Thoracic aorta (tissue), 2 donors: ENCODE results near the gene CCDC38. TPM values are rescaled to one million over a fixed set of nuclear protein-coding genes. Genes with fewer than 3 reads are reported as not detected.

Source experiments
- ATAC-seq: fragments of 150-250 bp; one replicate; pipeline ENCODE4 v1.8.0; 2017; ENCODE audit warnings: low read depth; ENCODE audit not compliant: insufficient number of reproducible peaks, low FRiP score
- DNase-seq: peaks from one replicate; pipeline ENCODE4 v3.0.0-alpha.2; 2020; ENCODE audit warnings: low spot score
- H3K27ac ChIP-seq, 2 donors: fragments of 200-600 bp; sonication (generic); 1 replicate in 1 of 2; 2 replicates in 1 of 2; pipeline ENCODE4 v1.5.1; 2016; ENCODE audit warnings: mild to moderate bottlenecking in 2 of 2, moderate library complexity in 2 of 2
- H3K27me3 ChIP-seq: fragments of 200-600 bp; sonication (generic); replicated peaks from 2 replicates; pipeline ENCODE4 v1.6.0; 2016; ENCODE audit warnings: mild to moderate bottlenecking; ENCODE audit not compliant: insufficient read depth
- H3K36me3 ChIP-seq: fragments of 200-600 bp; sonication (generic); one replicate; pipeline ENCODE4 v1.5.1; 2016
- H3K4me1 ChIP-seq, 2 donors: fragments of 200-600 bp; sonication (generic); 1 replicate in 1 of 2; 2 replicates in 1 of 2; pipeline versions ENCODE4 v1.5.1 to v1.6.0; 2016; ENCODE audit warnings: low read depth in 2 of 2, mild to moderate bottlenecking in 1 of 2; ENCODE audit not compliant: control insufficient read depth in 1 of 2
- H3K4me3 ChIP-seq: fragments of 200-600 bp; sonication (generic); 2 replicates; pipeline ENCODE4 v1.5.1; 2016; ENCODE audit warnings: mild to moderate bottlenecking
- H3K9me3 ChIP-seq: fragments of 200-600 bp; sonication (generic); 2 replicates; pipeline ENCODE4 v1.5.1; 2016
- total RNA-seq, 2 donors: library from RNA; depleted of rRNA; stranded (reverse); fragments of >200 nt; gene quantifications; one replicate each; pipeline versions ENCODE4 v1.1.0 to v1.2.3, GENCODE V29; 2016
- TF ChIP-seq, protein P1 (sequence below): fragments of 200-600 bp; sonication (generic); IDR thresholded peaks from one replicate; pipeline ENCODE4 v1.5.1; 2019; ENCODE audit warnings: antibody characterized with exemption

The CCDC38 gene
- total RNA-seq, 2 donors from 2014 or later: not detected

DNA sequence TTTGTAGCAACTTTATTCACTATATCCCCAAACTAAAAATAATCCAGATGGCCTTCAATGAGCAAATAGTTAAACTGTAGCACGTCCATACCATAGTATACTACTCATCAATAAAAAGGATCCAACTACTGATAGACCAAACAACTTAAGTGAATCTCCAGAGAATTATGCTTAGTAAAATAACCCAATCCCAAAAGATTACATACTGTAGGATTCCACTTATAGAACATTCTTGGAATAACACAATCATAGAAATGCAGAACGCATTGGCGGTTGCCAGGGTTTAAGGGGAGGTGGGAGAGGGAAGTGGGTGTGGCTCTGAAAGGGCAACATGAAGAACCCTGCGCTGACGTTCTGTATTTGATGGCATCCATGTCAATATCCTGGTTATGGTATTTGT lies 55.1 kb downstream of the CCDC38 start:
- ATAC-seq: no peak
- no peaks in the 10 kb centered on the region for H3K9me3 ChIP-seq

GRCh38 chr12:95884998-95885397 lies 57.4 kb downstream of the CCDC38 start:
- H3K4me3 ChIP-seq: no peak overlapping the region
- H3K27me3 ChIP-seq: no peaks in the 10 kb centered on the region
- no peak for DNase-seq
- no peaks in the 10 kb centered on the region for H3K9me3 ChIP-seq
- no peaks in the 10 kb centered on the region for H3K4me1 ChIP-seq
- ATAC-seq: no peak
- TF ChIP-seq, protein P1, sequence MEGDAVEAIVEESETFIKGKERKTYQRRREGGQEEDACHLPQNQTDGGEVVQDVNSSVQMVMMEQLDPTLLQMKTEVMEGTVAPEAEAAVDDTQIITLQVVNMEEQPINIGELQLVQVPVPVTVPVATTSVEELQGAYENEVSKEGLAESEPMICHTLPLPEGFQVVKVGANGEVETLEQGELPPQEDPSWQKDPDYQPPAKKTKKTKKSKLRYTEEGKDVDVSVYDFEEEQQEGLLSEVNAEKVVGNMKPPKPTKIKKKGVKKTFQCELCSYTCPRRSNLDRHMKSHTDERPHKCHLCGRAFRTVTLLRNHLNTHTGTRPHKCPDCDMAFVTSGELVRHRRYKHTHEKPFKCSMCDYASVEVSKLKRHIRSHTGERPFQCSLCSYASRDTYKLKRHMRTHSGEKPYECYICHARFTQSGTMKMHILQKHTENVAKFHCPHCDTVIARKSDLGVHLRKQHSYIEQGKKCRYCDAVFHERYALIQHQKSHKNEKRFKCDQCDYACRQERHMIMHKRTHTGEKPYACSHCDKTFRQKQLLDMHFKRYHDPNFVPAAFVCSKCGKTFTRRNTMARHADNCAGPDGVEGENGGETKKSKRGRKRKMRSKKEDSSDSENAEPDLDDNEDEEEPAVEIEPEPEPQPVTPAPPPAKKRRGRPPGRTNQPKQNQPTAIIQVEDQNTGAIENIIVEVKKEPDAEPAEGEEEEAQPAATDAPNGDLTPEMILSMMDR: no peak
- H3K36me3 ChIP-seq: no peaks in the 10 kb centered on the region
- H3K27ac ChIP-seq: no peak overlapping the region

More for the DNA sequence above, 55.1 kb downstream of the CCDC38 start:
- no peak for DNase-seq
- Histone ChIP-seq H3K27ac (no peak overlapping the region), H3K27me3 (no peaks in the 10 kb centered on the region), H3K36me3 (no peaks in the 10 kb centered on the region), H3K4me3 (no peak overlapping the region), H3K4me1 (no peaks in the 10 kb centered on the region)
- TF ChIP-seq, protein P1: no peak

GRCh38 chr12:95882873-95883272 lies 59.5 kb downstream of the CCDC38 start:
- H3K27me3 ChIP-seq: no peaks in the 10 kb centered on the region
- no peaks in the 10 kb centered on the region for H3K36me3 ChIP-seq
- DNase-seq (no peak), ATAC-seq (no peak)
- TF ChIP-seq, protein P1: no peak
- H3K27ac ChIP-seq: no peak overlapping the region
- H3K9me3 ChIP-seq: no peaks in the 10 kb centered on the region
- H3K4me3 ChIP-seq: no peak overlapping the region
- H3K4me1 ChIP-seq: no peaks in the 10 kb centered on the region

- ATAC-seq (no peak), DNase-seq (no peak)
- no peak overlapping the region for H3K27ac ChIP-seq
- no peaks in the 10 kb centered on the region for H3K9me3 ChIP-seq
- no peak overlapping the region for H3K4me3 ChIP-seq
- TF ChIP-seq, protein P1: no peak
- no peaks in the 10 kb centered on the region for H3K27me3 ChIP-seq
- H3K36me3 ChIP-seq: no peaks in the 10 kb centered on the region
- no peaks in the 10 kb centered on the region for H3K4me1 ChIP-seq
Observed at GRCh38 chr12:95882080-95882479, 60.3 kb downstream of the CCDC38 start.

DNA sequence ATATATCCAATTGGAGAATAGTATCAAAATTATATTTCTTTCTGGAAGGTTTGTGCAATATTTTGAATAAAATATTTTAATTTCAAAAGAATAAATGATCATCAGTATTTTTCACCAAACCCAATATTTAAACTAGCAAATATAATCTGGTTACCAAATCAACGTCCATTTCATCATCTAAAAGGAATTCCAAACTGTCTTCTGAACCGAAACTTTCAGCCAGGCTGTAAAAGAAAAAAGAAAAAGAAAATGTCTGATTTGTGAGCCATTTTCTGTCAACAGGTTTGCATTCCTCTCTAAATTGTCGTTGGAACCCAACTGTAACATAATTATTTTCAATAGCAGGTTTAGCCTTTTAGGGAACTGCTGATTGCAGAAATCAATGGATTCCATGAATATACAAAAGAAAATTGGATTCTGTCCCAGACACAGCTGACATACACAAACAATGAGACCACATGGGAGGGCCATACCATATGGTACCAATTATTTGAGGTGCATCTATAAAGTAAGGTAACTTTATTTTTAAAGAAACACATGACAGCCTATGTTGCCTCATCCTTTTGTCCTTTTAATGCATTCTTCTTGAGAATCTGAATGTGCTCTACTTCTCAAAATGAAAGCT lies 61.0 kb downstream of the CCDC38 start:
- Histone ChIP-seq H3K36me3 (no peaks in the 10 kb centered on the region), H3K9me3 (no peaks in the 10 kb centered on the region), H3K4me1 (no peaks in the 10 kb centered on the region), H3K4me3 (no peak overlapping the region), H3K27me3 (no peaks in the 10 kb centered on the region), H3K27ac (no peak overlapping the region)
- DNase-seq (no peak), ATAC-seq (no peak)
- TF ChIP-seq, protein P1: no peak
